ENCODE results near the gene CALHM6.
A peak's percentile ranks its signal among the peaks of the same experiment; 100 is the strongest.

Gene CALHM6

DNA sequence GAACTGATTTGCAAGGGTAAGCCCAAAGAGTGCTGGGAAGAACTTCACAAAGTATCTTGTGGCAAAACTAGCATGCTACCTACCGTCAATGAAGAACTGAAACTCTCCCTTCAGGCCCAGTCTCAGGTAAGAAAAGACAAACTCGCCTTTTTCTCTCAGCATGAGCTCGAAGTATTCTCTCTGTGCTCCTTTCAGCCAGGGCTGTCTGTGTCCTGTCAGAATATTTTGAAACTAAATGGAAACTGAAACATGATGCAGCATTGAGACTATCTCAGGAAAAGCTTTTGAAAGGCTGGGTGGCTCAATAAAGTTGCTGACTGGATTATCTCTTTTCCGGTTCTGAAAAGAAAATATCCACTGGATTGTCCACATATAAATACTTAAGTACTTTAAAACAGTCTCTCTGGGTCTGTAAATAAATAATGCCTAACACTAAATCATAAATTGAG is 51.0 kb downstream of the CALHM6 start:
- FAIRE-seq (peak; percentile 88), DNase-seq (ENCODE audit: insufficient read length, low spot score) (no peak)
- TF ChIP-seq PAX5 (IDR thresholded peaks at IDR 0.05; ENCODE audit: insufficient read depth, low read length, severe bottlenecking): no peak
- TF ChIP-seq SPI1 (IDR thresholded peaks at IDR 0.05; ENCODE audit: low read depth, low read length): peak; percentile 88
- TF ChIP-seq POU2F2 (IDR thresholded peaks at IDR 0.05; ENCODE audit: low read depth, low read length): no peak

DNA sequence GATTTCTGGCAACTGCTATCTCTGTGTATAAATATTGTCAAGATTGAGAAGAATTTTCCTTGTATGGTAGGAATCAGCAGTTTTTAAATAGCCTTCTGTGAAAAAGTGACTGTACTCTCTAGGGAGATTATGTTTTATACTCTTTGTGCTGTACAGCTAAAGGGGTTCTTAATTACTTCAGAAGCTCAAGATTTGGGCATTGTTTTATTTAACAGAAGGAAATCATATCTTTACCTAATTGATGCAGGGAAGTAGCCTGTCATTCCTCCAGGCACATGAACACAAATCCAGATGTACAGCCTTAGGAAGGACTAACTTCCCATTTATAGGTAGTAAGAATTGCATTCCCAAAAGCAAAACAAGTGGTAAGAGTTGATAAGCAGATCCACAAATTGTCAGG is 51.6 kb downstream of the CALHM6 start:
- no peak for DNase-seq (ENCODE audit: insufficient read length, low spot score)
- no peak for FAIRE-seq
- TF ChIP-seq PAX5 (IDR thresholded peaks at IDR 0.05; ENCODE audit: insufficient read depth, low read length, severe bottlenecking) (no peak), POLR2A (IDR thresholded peaks at IDR 0.05; ENCODE audit: low read depth, low read length) (no peak)

Data from GM12891 (cell line).